Endometrial microvascular endothelial cells (primary cell): ENCODE results near the gene ZNF750. TPM values are rescaled to one million over a fixed set of nuclear protein-coding genes. Genes with fewer than 3 reads are reported as not detected.

Experiments used
- in situ Hi-C: cut with HindIII; loops from 2 replicates; pipeline ENCODE4 v1.10.0; 2017; ENCODE audit warnings: low sequenced_read_pairs, low pct_unique_long_range_greater_than_20kb; ENCODE audit errors: inconsistent ontology term
- total RNA-seq: library from RNA; depleted of rRNA; stranded (reverse); fragments of >200 nt; gene quantifications from one replicate; pipeline ENCODE4 v1.2.3, GENCODE V29; 2015; ENCODE audit errors: inconsistent ontology term

ZNF750 gene
- total RNA-seq, 1 donor from 2014 or later, result 0.09 TPM

GRCh38 chr17:82874011-82874835, 34.4 kb upstream of the ZNF750 start:
- in situ Hi-C loops, result no loop called here

- in situ Hi-C loops, result no loop called here
Observed at GRCh38 chr17:82873521-82873920, 33.7 kb upstream of the ZNF750 start.

- in situ Hi-C loops, result no loop called here
Observed at GRCh38 chr17:82872591-82873520, 33.0 kb upstream of the ZNF750 start.

GRCh38 chr17:82871776-82872561, 32.1 kb upstream of the ZNF750 start:
- in situ Hi-C loops, result no loop called here

- in situ Hi-C loops, result no loop called here
Observed at GRCh38 chr17:82871056-82871775, 31.4 kb upstream of the ZNF750 start.

- in situ Hi-C loops, result no loop called here
Observed at GRCh38 chr17:82870541-82870940, 30.7 kb upstream of the ZNF750 start.

- in situ Hi-C loops, result no loop called here
Observed at GRCh38 chr17:82870091-82870491, 30.3 kb upstream of the ZNF750 start.

- in situ Hi-C loops, result no loop called here
Observed at GRCh38 chr17:82869536-82869935, 29.7 kb upstream of the ZNF750 start.

- in situ Hi-C loops, result no loop called here
Observed at GRCh38 chr17:82868715-82869131, 28.9 kb upstream of the ZNF750 start.

- in situ Hi-C loops, result no loop called here
Observed at GRCh38 chr17:82867763-82868325, 28.0 kb upstream of the ZNF750 start.

- in situ Hi-C loops, result no loop called here
Observed at GRCh38 chr17:82866590-82867191, 26.9 kb upstream of the ZNF750 start.

GRCh38 chr17:82865774-82866395, 26.1 kb upstream of the ZNF750 start:
- in situ Hi-C loops, result no loop called here

GRCh38 chr17:82865274-82865673, 25.5 kb upstream of the ZNF750 start:
- in situ Hi-C loops, result no loop called here

- in situ Hi-C loops, result no loop called here
Observed at GRCh38 chr17:82864713-82865248, 25.0 kb upstream of the ZNF750 start.

GRCh38 chr17:82863941-82864712, 24.3 kb upstream of the ZNF750 start:
- in situ Hi-C loops, result no loop called here

GRCh38 chr17:82863383-82863940, 23.6 kb upstream of the ZNF750 start:
- in situ Hi-C loops, result no loop called here
